ENCODE data around the gene ATAD3A. TPM values are rescaled to one million over a fixed set of nuclear protein-coding genes. Genes with fewer than 3 reads are reported as not detected.

ATAD3A gene
- total and polyA plus RNA-seq, 9 of the 15 experiments (the other 6 are each of a cell fraction or from before 2014, with no cell fraction given), result 0.10 to 173 (median 36.7) TPM

DNA sequence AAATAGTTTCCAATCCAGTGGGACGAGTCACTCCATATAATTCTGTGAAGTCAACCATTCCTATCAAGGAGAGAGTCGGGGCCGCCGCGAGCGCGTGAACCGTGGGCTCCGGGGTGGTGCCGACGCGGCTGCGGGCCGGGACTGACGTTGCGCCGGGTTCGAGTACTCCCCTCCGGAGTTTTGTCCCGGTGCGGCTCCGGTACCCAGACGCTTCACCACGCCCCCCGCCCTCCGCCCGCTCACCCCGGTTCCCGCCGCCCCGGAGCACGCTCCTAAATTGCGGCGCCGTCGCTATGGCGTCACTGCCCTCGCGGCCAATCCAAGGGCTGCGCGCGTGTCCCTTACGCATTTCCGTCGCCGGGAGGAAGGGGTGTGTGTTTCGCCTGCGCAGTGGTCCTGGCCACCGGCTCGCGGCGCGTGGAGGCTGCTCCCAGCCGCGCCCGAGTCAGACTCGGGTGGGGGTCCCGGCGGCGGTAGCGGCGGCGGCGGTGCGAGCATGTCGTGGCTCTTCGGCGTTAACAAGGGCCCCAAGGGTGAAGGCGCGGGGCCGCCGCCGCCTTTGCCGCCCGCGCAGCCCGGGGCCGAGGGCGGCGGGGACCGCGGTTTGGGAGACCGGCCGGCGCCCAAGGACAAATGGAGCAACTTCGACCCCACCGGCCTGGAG lies 40.4 kb upstream of the ATAD3A start, which contains the start of gene ATAD3B (continued):
- TF ChIP-seq, protein P1, sequence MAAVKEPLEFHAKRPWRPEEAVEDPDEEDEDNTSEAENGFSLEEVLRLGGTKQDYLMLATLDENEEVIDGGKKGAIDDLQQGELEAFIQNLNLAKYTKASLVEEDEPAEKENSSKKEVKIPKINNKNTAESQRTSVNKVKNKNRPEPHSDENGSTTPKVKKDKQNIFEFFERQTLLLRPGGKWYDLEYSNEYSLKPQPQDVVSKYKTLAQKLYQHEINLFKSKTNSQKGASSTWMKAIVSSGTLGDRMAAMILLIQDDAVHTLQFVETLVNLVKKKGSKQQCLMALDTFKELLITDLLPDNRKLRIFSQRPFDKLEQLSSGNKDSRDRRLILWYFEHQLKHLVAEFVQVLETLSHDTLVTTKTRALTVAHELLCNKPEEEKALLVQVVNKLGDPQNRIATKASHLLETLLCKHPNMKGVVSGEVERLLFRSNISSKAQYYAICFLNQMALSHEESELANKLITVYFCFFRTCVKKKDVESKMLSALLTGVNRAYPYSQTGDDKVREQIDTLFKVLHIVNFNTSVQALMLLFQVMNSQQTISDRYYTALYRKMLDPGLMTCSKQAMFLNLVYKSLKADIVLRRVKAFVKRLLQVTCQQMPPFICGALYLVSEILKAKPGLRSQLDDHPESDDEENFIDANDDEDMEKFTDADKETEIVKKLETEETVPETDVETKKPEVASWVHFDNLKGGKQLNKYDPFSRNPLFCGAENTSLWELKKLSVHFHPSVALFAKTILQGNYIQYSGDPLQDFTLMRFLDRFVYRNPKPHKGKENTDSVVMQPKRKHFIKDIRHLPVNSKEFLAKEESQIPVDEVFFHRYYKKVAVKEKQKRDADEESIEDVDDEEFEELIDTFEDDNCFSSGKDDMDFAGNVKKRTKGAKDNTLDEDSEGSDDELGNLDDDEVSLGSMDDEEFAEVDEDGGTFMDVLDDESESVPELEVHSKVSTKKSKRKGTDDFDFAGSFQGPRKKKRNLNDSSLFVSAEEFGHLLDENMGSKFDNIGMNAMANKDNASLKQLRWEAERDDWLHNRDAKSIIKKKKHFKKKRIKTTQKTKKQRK (IDR thresholded peaks at IDR 0.05; ENCODE audit: borderline replicate concordance, low read depth, low read length), result no peak
- TF ChIP-seq, protein P2, sequence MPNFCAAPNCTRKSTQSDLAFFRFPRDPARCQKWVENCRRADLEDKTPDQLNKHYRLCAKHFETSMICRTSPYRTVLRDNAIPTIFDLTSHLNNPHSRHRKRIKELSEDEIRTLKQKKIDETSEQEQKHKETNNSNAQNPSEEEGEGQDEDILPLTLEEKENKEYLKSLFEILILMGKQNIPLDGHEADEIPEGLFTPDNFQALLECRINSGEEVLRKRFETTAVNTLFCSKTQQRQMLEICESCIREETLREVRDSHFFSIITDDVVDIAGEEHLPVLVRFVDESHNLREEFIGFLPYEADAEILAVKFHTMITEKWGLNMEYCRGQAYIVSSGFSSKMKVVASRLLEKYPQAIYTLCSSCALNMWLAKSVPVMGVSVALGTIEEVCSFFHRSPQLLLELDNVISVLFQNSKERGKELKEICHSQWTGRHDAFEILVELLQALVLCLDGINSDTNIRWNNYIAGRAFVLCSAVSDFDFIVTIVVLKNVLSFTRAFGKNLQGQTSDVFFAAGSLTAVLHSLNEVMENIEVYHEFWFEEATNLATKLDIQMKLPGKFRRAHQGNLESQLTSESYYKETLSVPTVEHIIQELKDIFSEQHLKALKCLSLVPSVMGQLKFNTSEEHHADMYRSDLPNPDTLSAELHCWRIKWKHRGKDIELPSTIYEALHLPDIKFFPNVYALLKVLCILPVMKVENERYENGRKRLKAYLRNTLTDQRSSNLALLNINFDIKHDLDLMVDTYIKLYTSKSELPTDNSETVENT (CRISPR knock-in tag; IDR thresholded peaks at IDR 0.05), result peak; percentile 69; the same call in 1 of the 2 replicates
- TF ChIP-seq POLR2A (conservative IDR thresholded peaks at IDR 0.05) (peak; percentile 80), PYGO2 (tag; IDR thresholded peaks at IDR 0.05) (no peak), ZNF408 (CRISPR knock-in tag; IDR thresholded peaks at IDR 0.05; ENCODE audit: low read depth) (no peak), GABPA (tag; conservative IDR thresholded peaks at IDR 0.05; ENCODE audit: low read depth) (peak; percentile 95), IFI16 (CRISPR knock-in tag; IDR thresholded peaks at IDR 0.05) (no peak), FOS (IDR thresholded peaks at IDR 0.05; ENCODE audit: extremely low read depth, insufficient read length) (peak; percentile 48), ZNF561 (CRISPR knock-in tag; conservative IDR thresholded peaks at IDR 0.05) (0 out of 2 replicates have a peak, but pooled peaks have one; percentile 20), ZNF780A (CRISPR knock-in tag; IDR thresholded peaks at IDR 0.05) (no peak), CHCHD3 (CRISPR knock-in tag; IDR thresholded peaks at IDR 0.05) (no peak), ETS2 (tag; IDR thresholded peaks at IDR 0.05; ENCODE audit: borderline replicate concordance, poor library complexity, severe bottlenecking) (no peak)
- TF ChIP-seq, protein P3, sequence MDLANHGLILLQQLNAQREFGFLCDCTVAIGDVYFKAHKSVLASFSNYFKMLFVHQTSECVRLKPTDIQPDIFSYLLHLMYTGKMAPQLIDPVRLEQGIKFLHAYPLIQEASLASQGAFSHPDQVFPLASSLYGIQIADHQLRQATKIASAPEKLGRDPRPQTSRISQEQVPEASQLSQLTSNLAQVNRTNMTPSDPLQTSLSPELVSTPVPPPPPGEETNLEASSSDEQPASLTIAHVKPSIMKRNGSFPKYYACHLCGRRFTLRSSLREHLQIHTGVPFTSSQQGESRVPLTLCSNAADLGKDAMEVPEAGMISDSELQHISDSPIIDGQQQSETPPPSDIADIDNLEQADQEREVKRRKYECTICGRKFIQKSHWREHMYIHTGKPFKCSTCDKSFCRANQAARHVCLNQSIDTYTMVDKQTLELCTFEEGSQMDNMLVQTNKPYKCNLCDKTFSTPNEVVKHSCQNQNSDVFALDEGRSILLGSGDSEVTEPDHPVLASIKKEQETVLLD (IDR thresholded peaks at IDR 0.05), result peak; percentile 92
- TF ChIP-seq, protein P4, sequence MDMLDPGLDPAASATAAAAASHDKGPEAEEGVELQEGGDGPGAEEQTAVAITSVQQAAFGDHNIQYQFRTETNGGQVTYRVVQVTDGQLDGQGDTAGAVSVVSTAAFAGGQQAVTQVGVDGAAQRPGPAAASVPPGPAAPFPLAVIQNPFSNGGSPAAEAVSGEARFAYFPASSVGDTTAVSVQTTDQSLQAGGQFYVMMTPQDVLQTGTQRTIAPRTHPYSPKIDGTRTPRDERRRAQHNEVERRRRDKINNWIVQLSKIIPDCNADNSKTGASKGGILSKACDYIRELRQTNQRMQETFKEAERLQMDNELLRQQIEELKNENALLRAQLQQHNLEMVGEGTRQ (CRISPR knock-in tag; IDR thresholded peaks at IDR 0.05), result peak; percentile 17; the same call in 1 of the 2 replicates
- TF ChIP-seq, protein P5, sequence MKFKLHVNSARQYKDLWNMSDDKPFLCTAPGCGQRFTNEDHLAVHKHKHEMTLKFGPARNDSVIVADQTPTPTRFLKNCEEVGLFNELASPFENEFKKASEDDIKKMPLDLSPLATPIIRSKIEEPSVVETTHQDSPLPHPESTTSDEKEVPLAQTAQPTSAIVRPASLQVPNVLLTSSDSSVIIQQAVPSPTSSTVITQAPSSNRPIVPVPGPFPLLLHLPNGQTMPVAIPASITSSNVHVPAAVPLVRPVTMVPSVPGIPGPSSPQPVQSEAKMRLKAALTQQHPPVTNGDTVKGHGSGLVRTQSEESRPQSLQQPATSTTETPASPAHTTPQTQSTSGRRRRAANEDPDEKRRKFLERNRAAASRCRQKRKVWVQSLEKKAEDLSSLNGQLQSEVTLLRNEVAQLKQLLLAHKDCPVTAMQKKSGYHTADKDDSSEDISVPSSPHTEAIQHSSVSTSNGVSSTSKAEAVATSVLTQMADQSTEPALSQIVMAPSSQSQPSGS (CRISPR knock-in tag; IDR thresholded peaks at IDR 0.05), result no peak

All from K562 (cell line).